Suppressor macrophage treated with lipopolysaccharide for 4 hours (primary cell): Measurements from ENCODE around the gene KDM2A.

Experiments
- DNase-seq: peaks from one replicate; pipeline ENCODE4 v3.0.0-alpha.2; 2020

KDM2A gene

GRCh38 chr11:67274768-67275605 lies 155.9 kb downstream of the KDM2A start:
- DNase-seq = no peak

GRCh38 chr11:67275606-67276409 lies 156.7 kb downstream of the KDM2A start:
- no peak for DNase-seq

GRCh38 chr11:67276781-67277230 lies 157.7 kb downstream of the KDM2A start:
- peak; percentile 61 for DNase-seq

- peak; percentile 96 for DNase-seq
Observed at GRCh38 chr11:67277231-67277961, 158.3 kb downstream of the KDM2A start.

- DNase-seq = no peak
Observed at GRCh38 chr11:67278135-67278938, 159.3 kb downstream of the KDM2A start.

GRCh38 chr11:67278939-67279588 lies 160.0 kb downstream of the KDM2A start:
- no peak for DNase-seq

GRCh38 chr11:67279589-67280340 lies 160.7 kb downstream of the KDM2A start:
- no peak for DNase-seq

- DNase-seq = no peak
Observed at GRCh38 chr11:67280341-67280787, 161.3 kb downstream of the KDM2A start.

GRCh38 chr11:67280788-67281551 lies 161.9 kb downstream of the KDM2A start:
- no peak for DNase-seq

- no peak for DNase-seq
Observed at GRCh38 chr11:67281552-67282150, 162.6 kb downstream of the KDM2A start.

- no peak for DNase-seq
Observed at GRCh38 chr11:67282155-67282875, 163.3 kb downstream of the KDM2A start.

- no peak for DNase-seq
Observed at GRCh38 chr11:67282876-67283371, 163.9 kb downstream of the KDM2A start.

GRCh38 chr11:67283481-67283963 lies 164.5 kb downstream of the KDM2A start:
- DNase-seq = peak; percentile 93

- DNase-seq = no peak
Observed at GRCh38 chr11:67284811-67285540, 165.9 kb downstream of the KDM2A start.

GRCh38 chr11:67285541-67286498 lies 166.8 kb downstream of the KDM2A start:
- DNase-seq = peak; percentile 49

- peak; percentile 88 for DNase-seq
Observed at GRCh38 chr11:67286621-67287333, 167.7 kb downstream of the KDM2A start.
